Spleen (tissue), 11 donors: ENCODE data around the gene MAP4K2. TPM values are rescaled to one million over a fixed set of nuclear protein-coding genes. Genes with fewer than 3 reads are reported as not detected.

ENCODE experiments used
- DNase-seq: peaks from one replicate; pipeline ENCODE4 v3.0.0-alpha.2; 2020
- H3K27ac ChIP-seq, 8 donors: fragments of 200-600 bp; sonication (generic) in 7 of 8; 1 replicate in 4 of 8; 2 replicates in 4 of 8; pipeline versions ENCODE4 v1.5.0 to v1.8.0; 2016 to 2021; ENCODE audit warnings: inconsistent platforms in 4 of 8, mild to moderate bottlenecking in 4 of 8, moderate library complexity in 1 of 8
- H3K27me3 ChIP-seq, 7 donors: fragments of 200-600 bp; sonication (generic) in 6 of 7; replicated peaks in 1 of 7; 1 replicate in 4 of 7; 2 replicates in 3 of 7; pipeline versions ENCODE4 v1.5.0 to v1.8.0; 2016 to 2021; ENCODE audit warnings: inconsistent platforms in 3 of 7, mild to moderate bottlenecking in 1 of 7
- H3K36me3 ChIP-seq, 6 donors: fragments of 200-600 bp; sonication (generic) in 5 of 6; 1 replicate in 4 of 6; 2 replicates in 2 of 6; pipeline versions ENCODE4 v1.5.0 to v1.8.0; 2016 to 2021; ENCODE audit warnings: inconsistent platforms in 2 of 6
- H3K4me1 ChIP-seq, 6 donors: fragments of 200-600 bp; sonication (generic) in 5 of 6; 1 replicate in 3 of 6; 2 replicates in 3 of 6; pipeline versions ENCODE4 v1.5.0 to v1.8.0; 2016 to 2021; ENCODE audit warnings: inconsistent platforms in 3 of 6
- H3K4me3 ChIP-seq, 8 donors: fragments of 200-600 bp; sonication (generic) in 7 of 8; 1 replicate in 4 of 8; 2 replicates in 4 of 8; pipeline versions ENCODE4 v1.5.0 to v1.8.0; 2016 to 2021; ENCODE audit warnings: inconsistent platforms in 4 of 8, mild to moderate bottlenecking in 4 of 8, moderate library complexity in 2 of 8
- H3K9me3 ChIP-seq, 8 donors: fragments of 200-600 bp; sonication (generic) in 7 of 8; 1 replicate in 4 of 8; 2 replicates in 4 of 8; pipeline versions ENCODE4 v1.5.0 to v1.8.0; 2016 to 2021; ENCODE audit warnings: inconsistent platforms in 4 of 8
- CTCF ChIP-seq, 11 experiments: fragments of 200-600 bp in 7 of 11; fragments of 450-650 bp in 4 of 11; sonication (generic) in 4 of 11; IDR thresholded peaks in 8 of 11; conservative IDR thresholded peaks in 3 of 11; 1 replicate in 7 of 11; 2 replicates in 4 of 11; pipeline versions ENCODE4 v1.4.0 to v1.8.0; 2016 to 2021; ENCODE audit warnings: antibody characterized with exemption in 11 of 11, inconsistent platforms in 4 of 11, mild to moderate bottlenecking in 1 of 11
- POLR2A ChIP-seq, 3 donors: fragments of 450-650 bp; IDR thresholded peaks; one replicate each; pipeline ENCODE4 v1.5.1; 2017; ENCODE audit warnings: antibody characterized with exemption in 3 of 3, mild to moderate bottlenecking in 1 of 3
- POLR2AphosphoS5 ChIP-seq, 3 donors: sonication (generic); formaldehyde crosslinking; IDR thresholded peaks; one replicate each; pipeline ENCODE4 v1.5.1; 2017; ENCODE audit warnings: antibody characterized with exemption in 3 of 3
- WGBS, 5 donors: extraction: QIAGEN DNeasy Blood & Tissue Kit in 3 of 5; methylation state at CpG; one replicate each; pipeline versions ENCODE4 v1.1.5 to v1.1.7; 2013 to 2018; 5-methylcytosine and 5-hydroxymethylcytosine counted together
- intact Hi-C: fragments of 100-400 bp; cut with DNase I; formaldehyde crosslinking; loops from one replicate; pipeline ENCODE4 v1.15.0; 2023; ENCODE audit warnings: low total_unique reads
- polyA plus RNA-seq, 3 donors: library from polyadenylated mRNA; stranded (reverse); fragments of 200-250 nt; gene quantifications; one replicate each; pipeline ENCODE4 v1.2.1, GENCODE V29; 2013
- total RNA-seq, 7 donors: library from RNA; depleted of rRNA in 3 of 7; stranded (reverse); fragments of >200 nt in 3 of 7; fragmentation: NEBNext Ultra II Directional in 4 of 7; extraction: Animal tissue kit (Norgen Biotek cat#: 25700) in 4 of 7; gene quantifications; one replicate each; pipeline versions ENCODE4 v1.1.0 to v1.2.1, GENCODE V29; 2016 to 2021
- donor health status: healthy with polysubstance abuse.
- donor health status: DM: no; HTN: no; CAD: no; lungs with moderate emphysema.
- donor health status: DM: no; HTN: no; CAD: no.
- donor health status: Bipolar disorder and iron deficiency.
- donor health status: healthy.
- donor health status: DM: no; HTN: no; CAD: no.
- donor health status: DM: yes; HTN: yes; CAD: no.

Gene MAP4K2
- total and polyA plus RNA-seq, 10 donors = 40.8 to 106 (median 60.6) TPM

DNA sequence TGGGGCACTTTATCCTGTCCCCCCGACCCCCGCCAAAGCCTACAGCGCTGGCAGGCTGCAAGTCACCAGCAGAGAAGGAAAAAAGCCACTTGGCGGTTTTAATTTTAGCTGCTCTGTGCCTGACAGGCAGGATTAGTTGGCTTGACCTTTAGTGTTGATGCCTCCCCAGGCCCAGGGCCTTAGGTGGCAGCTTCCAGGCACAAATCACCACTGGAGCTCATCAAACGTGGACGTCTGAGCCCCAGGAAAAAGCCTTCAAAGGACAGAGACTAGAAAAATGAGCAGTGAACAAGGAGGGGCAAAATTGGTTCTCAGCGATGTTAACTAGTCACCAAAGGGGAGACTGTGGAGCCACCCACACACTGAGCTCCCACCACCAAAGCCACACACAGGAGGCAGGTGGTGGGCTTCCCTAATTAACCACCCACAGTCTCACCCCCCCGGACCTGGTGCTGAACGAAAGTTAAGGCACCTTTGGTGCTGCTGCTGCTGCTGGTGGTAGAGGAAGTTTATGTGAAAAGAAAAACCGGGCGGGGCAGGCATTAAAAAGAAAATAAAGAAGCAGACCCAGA, 38.9 kb downstream of the MAP4K2 start:
- Histone ChIP-seq H3K9me3 (no peaks in the 10 kb centered on the region), H3K4me3 (peak overlapping the region in 1 of 8 donors; percentile 28), H3K4me1 (peaks cover 74 to 100% (median 98%) of the 10 kb centered on the region in 6 donors), H3K27me3 (no peaks in the 10 kb centered on the region), H3K27ac (peak overlapping the region; percentile 63 to 91 (median 81)), H3K36me3 (peaks cover 2 to 93% (median 65%) of the 10 kb centered on the region in 6 donors)
- intact Hi-C loops = no loop called here
- no peak for TF ChIP-seq POLR2A (IDR thresholded peaks at IDR 0.05)
- TF ChIP-seq POLR2AphosphoS5 (IDR thresholded peaks at IDR 0.05) = peak in 2 of 3 donors; percentile 53 to 70
- peak; percentile 88 for DNase-seq
- 31 to 50% (median 38%) methylated on average over 11 of the region's 11 CpGs for WGBS, 5 donors

DNA sequence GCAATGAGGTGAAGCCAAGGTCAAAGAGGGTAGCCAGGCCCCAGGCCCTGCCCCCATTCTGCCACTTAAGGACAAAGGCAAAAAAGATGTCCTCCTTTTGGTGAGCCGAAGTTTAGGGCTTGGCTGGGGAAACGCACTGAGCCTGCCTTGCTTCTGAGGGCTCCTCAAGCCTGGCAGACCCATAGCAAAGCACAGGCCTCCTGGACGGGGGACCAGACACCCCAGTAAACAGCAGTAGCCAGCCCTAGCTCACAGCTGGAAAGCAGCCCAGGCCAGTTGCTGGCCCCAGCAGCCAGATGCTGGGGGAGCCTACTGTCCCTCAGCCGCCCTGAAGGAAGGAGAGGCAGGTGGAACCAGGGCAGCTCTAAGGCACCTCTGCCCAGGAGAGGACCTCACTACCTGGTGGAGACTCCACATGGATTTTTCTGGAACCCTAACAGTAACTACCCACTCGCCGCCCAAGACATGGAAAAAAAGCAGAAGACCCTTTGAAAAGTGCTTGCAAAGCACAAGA, 39.4 kb downstream of the MAP4K2 start:
- no peaks in the 10 kb centered on the region for H3K9me3 ChIP-seq
- no peaks in the 10 kb centered on the region for H3K27me3 ChIP-seq
- peak; percentile 75 for DNase-seq
- intact Hi-C loops = no loop called here
- peaks cover 73 to 100% (median 96%) of the 10 kb centered on the region in 6 donors for H3K4me1 ChIP-seq
- H3K27ac ChIP-seq = peak overlapping the region; percentile 63 to 91 (median 81)
- peaks cover 2 to 88% (median 60%) of the 10 kb centered on the region in 6 donors for H3K36me3 ChIP-seq
- 49 to 83% (median 67%) methylated on average over 5 to 6 of the region's 6 CpGs for WGBS, 5 donors
- peak overlapping the region in 1 of 8 donors; percentile 28 for H3K4me3 ChIP-seq
- TF ChIP-seq POLR2A (IDR thresholded peaks at IDR 0.05) (no peak), CTCF (IDR thresholded peaks at IDR 0.05 in 8 of 11, conservative IDR thresholded peaks at IDR 0.05 in 3 of 11) (no peak), POLR2AphosphoS5 (IDR thresholded peaks at IDR 0.05) (peak in 2 of 3 donors; percentile 5 to 68)

- DNase-seq = peak; percentile 76
- 35 to 52% (median 45%) methylated on average over 13 of the region's 13 CpGs for WGBS, 5 donors
Measured at GRCh38 chr11:64762674-64763525, 40.1 kb downstream of the MAP4K2 start.

DNA sequence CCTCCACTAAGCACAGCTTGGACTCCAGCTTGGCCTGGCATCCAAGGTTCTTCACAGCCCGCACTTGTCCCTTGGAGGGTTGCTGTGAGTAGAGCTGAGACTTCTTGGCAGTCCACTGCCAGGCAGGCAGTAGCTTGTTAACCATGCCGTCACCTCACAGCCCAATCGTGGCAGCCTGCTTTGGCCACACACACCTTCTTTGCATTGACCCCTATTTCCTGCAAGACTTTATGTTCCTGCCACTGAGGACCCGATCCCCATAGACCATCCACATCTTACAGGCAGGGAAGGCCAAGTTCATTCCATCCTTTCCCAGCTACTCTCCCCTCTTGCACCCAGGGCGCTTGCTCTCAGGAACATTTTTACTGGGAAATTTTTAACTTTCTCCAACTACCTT, 40.7 kb downstream of the MAP4K2 start:
- H3K4me1 ChIP-seq = peaks cover 60 to 94% (median 83%) of the 10 kb centered on the region in 6 donors

More at GRCh38 chr11:64762674-64763525, 40.1 kb downstream of the MAP4K2 start:
- Histone ChIP-seq H3K36me3 (peaks cover 2 to 81% (median 53%) of the 10 kb centered on the region in 6 donors), H3K9me3 (no peaks in the 10 kb centered on the region), H3K4me1 (peaks cover 67 to 100% (median 89%) of the 10 kb centered on the region in 6 donors), H3K27me3 (no peaks in the 10 kb centered on the region), H3K27ac (peak overlapping the region; percentile 63 to 91 (median 81)), H3K4me3 (peak overlapping the region in 1 of 8 donors; percentile 28)
- intact Hi-C loops = no loop called here
- TF ChIP-seq POLR2AphosphoS5 (IDR thresholded peaks at IDR 0.05) = peak in 2 of 3 donors; percentile 55 to 60
- TF ChIP-seq POLR2A (IDR thresholded peaks at IDR 0.05) = no peak

DNA sequence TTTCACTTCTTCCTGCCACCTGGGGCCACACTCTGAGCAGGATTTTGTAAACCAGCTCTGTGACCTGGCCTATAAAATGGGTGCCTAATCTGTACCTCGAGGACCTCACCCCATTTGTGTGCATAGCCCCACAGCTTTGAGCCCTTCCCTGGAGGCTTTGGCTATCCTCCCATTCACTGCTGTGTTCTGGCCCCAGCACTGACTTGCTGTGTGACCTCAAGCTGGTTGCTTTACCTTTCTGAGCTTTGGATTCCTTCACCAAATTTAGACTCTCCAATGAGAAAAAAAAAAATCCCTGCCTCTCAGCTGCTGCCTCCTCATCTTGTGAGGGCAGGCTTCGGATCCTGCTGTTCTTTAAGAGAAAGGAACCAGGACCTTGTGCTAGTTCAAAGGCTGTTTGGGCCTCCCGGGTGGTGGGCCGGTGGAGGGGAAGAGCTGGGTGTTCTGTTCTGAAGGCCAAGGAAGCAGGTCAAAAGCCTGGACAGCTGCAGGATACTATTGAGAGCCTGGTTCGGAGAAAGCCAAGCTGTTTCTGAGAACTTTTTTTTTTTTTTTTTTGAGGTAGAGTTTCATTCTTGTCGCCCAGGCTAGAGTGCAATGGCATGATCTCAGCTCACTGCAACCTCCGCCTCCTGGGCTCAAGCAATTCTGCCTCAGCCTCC, 42.1 kb downstream of the MAP4K2 start:
- H3K4me1 ChIP-seq = peaks cover 55 to 80% (median 70%) of the 10 kb centered on the region in 6 donors
- DNase-seq = peak; percentile 66
- H3K27ac ChIP-seq = peak overlapping the region in 7 of 8 donors; percentile 6 to 91 (median 82)
- WGBS, 5 donors = 62 to 74% (median 64%) methylated on average over 7 of the region's 7 CpGs
- H3K27me3 ChIP-seq = no peaks in the 10 kb centered on the region
- H3K36me3 ChIP-seq = peaks cover 0 to 61% (median 33%) of the 10 kb centered on the region in 6 donors
- intact Hi-C loops = no loop called here
- no peak overlapping the region for H3K4me3 ChIP-seq
- TF ChIP-seq POLR2A (IDR thresholded peaks at IDR 0.05) = no peak
- TF ChIP-seq POLR2AphosphoS5 (IDR thresholded peaks at IDR 0.05) = peak in 1 of 3 donors; percentile 49
- no peaks in the 10 kb centered on the region for H3K9me3 ChIP-seq

More for the DNA sequence above, 40.7 kb downstream of the MAP4K2 start:
- intact Hi-C loops = no loop called here
- no peak for DNase-seq
- no peaks in the 10 kb centered on the region for H3K9me3 ChIP-seq
- 59 to 77% (median 61%) methylated on average over 5 of the region's 5 CpGs for WGBS, 5 donors
- no peak for TF ChIP-seq POLR2A (IDR thresholded peaks at IDR 0.05)
- peak; percentile 60 to 72 (median 68) for TF ChIP-seq POLR2AphosphoS5 (IDR thresholded peaks at IDR 0.05)
- H3K4me3 ChIP-seq = peak overlapping the region in 1 of 8 donors; percentile 28
- H3K27me3 ChIP-seq = no peaks in the 10 kb centered on the region
- H3K27ac ChIP-seq = peak overlapping the region; percentile 49 to 91 (median 81)
- peaks cover under 1 to 75% (median 47%) of the 10 kb centered on the region in 6 donors for H3K36me3 ChIP-seq
